ENCODE data around the gene TRIO. TPM values are rescaled to one million over a fixed set of nuclear protein-coding genes. Genes with fewer than 3 reads are reported as not detected.

Gene TRIO
- polyA plus RNA-seq, 1 donor (not counting 4 experiments of a cell fraction or from before 2014, with no cell fraction given) = 57.2 TPM

DNA sequence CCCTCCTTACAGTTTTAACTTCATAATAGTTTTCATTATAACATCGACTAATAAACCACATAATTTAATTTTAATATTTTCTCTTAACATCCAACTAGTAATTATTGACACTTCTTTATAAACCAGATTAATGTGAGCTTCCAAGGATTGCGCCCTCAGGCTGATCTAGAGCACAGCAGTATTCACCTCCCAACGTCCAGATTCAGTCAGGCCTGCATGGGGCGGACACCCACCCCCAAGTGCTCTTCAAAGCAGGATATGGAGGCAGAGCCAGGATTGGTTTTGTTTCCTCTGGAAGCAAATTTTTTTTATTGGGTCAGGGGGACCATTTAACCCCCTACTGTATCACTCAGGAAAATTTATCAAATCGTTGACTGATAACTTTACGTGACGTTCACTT is 215.4 kb downstream of the TRIO start:
- no peak overlapping the region for H3K4me3 ChIP-seq (ENCODE audit: control insufficient read depth in 2 of 3, extremely low read depth in 1 of 3, insufficient read depth in 2 of 3, low read depth in 1 of 3, low read length in 3 of 3)
- no peak overlapping the region for H3K27ac ChIP-seq (ENCODE audit: control insufficient read depth, insufficient read depth, low read length)
- FAIRE-seq = no peak
- no peaks in the 10 kb centered on the region for H3K9me3 ChIP-seq (ENCODE audit: control insufficient read depth, low read depth, low read length)
- H3K79me2 ChIP-seq (ENCODE audit: control insufficient read depth, insufficient read depth, low read length) = peaks cover 31% of the 10 kb centered on the region
- no peak overlapping the region for H2AFZ ChIP-seq (ENCODE audit: control insufficient read depth, low read length)
- peaks cover 32 to 34% of the 10 kb centered on the region in 2 experiments for H3K36me3 ChIP-seq (ENCODE audit: control insufficient read depth in 2 of 2, extremely low read depth in 1 of 2, insufficient read depth in 2 of 2, low read length in 2 of 2)
- no peak for DNase-seq (ENCODE audit: low read depth, low spot score)
- H3K4me2 ChIP-seq (ENCODE audit: control insufficient read depth, extremely low read depth, insufficient read depth, low read depth, low read length) = no peak overlapping the region
- H3K9ac ChIP-seq (ENCODE audit: control insufficient read depth, extremely low read depth, insufficient read depth, low read length) = no peak overlapping the region
- TF ChIP-seq CTCF (optimal IDR thresholded peaks at IDR 0.05 in 1 of 3, IDR thresholded peaks at IDR 0.05 in 1 of 3, conservative IDR thresholded peaks at IDR 0.05 in 1 of 3; ENCODE audit: extremely low read depth in 1 of 3, insufficient read depth in 2 of 3, low read length in 3 of 3) (no peak), EZH2 (IDR thresholded peaks at IDR 0.05; ENCODE audit: low read length) (no peak)
- H3K9me1 ChIP-seq (ENCODE audit: control insufficient read depth, extremely low read depth, insufficient read depth, low read length) = no peaks in the 10 kb centered on the region
- dilution Hi-C loops (cut with MboI; ENCODE audit: extremely low pct_ligation_motif_present, low sequenced_read_pairs) = no loop called here
- no peaks in the 10 kb centered on the region for H4K20me1 ChIP-seq (ENCODE audit: control insufficient read depth, extremely low read depth, insufficient read depth, low read length)
- H3K27me3 ChIP-seq (ENCODE audit: control insufficient read depth, extremely low read depth, insufficient read depth, low read length) = no peaks in the 10 kb centered on the region
- H3K4me1 ChIP-seq (ENCODE audit: control insufficient read depth, extremely low read depth, insufficient read depth, low read length) = no peaks in the 10 kb centered on the region

DNA sequence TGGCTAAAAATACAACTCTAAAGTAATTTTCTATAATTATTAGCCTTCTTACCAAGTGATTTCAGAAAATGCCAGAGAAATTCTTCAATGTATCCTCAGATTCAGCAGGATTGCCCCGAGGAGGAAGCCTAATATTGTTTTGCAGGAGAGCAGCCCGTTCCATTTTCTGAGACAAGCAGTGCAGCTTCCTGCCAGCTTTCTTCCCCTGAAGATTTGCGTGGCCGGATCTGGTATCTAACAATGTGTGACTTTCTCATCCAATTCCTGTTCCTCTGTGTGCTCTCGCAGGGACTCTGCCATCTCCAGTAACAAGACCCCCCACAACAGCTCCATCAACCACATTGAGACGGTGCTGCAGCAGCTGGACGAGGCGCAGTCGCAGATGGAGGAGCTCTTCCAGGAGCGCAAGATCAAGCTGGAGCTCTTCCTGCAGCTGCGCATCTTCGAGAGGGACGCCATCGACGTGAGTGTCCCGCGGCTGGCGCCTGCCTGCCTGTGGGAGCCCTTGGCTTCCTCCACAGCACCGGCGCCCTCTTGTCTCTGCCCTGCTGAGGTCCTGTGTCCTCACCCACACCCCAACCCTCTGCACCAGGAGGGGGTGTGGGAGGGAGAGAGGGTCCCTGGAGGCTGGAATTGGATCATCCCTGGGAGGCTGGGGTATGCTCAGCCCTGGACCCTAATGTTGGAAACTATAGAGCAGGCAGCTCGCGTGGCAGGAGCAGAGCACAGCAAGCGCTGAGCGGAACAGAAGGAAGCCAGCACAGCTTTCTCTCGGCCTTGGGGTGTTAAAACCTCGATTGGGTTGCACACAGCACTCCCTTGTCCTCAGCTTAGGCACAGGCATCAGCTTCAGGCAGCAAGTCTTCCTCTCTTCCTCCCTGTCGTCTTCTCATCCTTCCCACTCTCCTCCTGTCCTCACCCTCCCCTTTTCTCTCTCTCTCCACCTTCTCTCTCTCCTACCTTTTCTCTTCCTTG is 216.2 kb downstream of the TRIO start:
- Histone ChIP-seq H3K27me3 (ENCODE audit: control insufficient read depth, extremely low read depth, insufficient read depth, low read length) (no peaks in the 10 kb centered on the region), H3K79me2 (ENCODE audit: control insufficient read depth, insufficient read depth, low read length) (peaks cover 23% of the 10 kb centered on the region), H4K20me1 (ENCODE audit: control insufficient read depth, extremely low read depth, insufficient read depth, low read length) (no peaks in the 10 kb centered on the region)

More for the DNA sequence above, 216.2 kb downstream of the TRIO start:
- DNase-seq (ENCODE audit: low read depth, low spot score) (no peak), FAIRE-seq (no peak)
- no peak overlapping the region for H3K9ac ChIP-seq (ENCODE audit: control insufficient read depth, extremely low read depth, insufficient read depth, low read length)
- TF ChIP-seq CTCF (optimal IDR thresholded peaks at IDR 0.05 in 1 of 3, IDR thresholded peaks at IDR 0.05 in 1 of 3, conservative IDR thresholded peaks at IDR 0.05 in 1 of 3; ENCODE audit: extremely low read depth in 1 of 3, insufficient read depth in 2 of 3, low read length in 3 of 3) (no peak), EZH2 (IDR thresholded peaks at IDR 0.05; ENCODE audit: low read length) (no peak)
- H3K36me3 ChIP-seq (ENCODE audit: control insufficient read depth in 2 of 2, extremely low read depth in 1 of 2, insufficient read depth in 2 of 2, low read length in 2 of 2) = peaks cover 36 to 40% of the 10 kb centered on the region in 2 experiments
- dilution Hi-C loops (cut with MboI; ENCODE audit: extremely low pct_ligation_motif_present, low sequenced_read_pairs) = no loop called here
- H3K4me2 ChIP-seq (ENCODE audit: control insufficient read depth, extremely low read depth, insufficient read depth, low read depth, low read length) = no peak overlapping the region
- H3K9me1 ChIP-seq (ENCODE audit: control insufficient read depth, extremely low read depth, insufficient read depth, low read length) = no peaks in the 10 kb centered on the region
- H3K27ac ChIP-seq (ENCODE audit: control insufficient read depth, insufficient read depth, low read length) = no peak overlapping the region
- no peak overlapping the region for H2AFZ ChIP-seq (ENCODE audit: control insufficient read depth, low read length)
- H3K4me1 ChIP-seq (ENCODE audit: control insufficient read depth, extremely low read depth, insufficient read depth, low read length) = no peaks in the 10 kb centered on the region
- H3K9me3 ChIP-seq (ENCODE audit: control insufficient read depth, low read depth, low read length) = no peaks in the 10 kb centered on the region
- H3K4me3 ChIP-seq (ENCODE audit: control insufficient read depth in 2 of 3, extremely low read depth in 1 of 3, insufficient read depth in 2 of 3, low read depth in 1 of 3, low read length in 3 of 3) = no peak overlapping the region

Data from keratinocyte (primary cell).